SU-DHL-6 (cell line): ENCODE data around the gene ATRIP.

Experiments used
- H2AFZ ChIP-seq: fragments of 200-600 bp; sonication (generic); 2 replicates; pipeline ENCODE4 v1.6.1; 2014; ENCODE audit warnings: low read depth, mild to moderate bottlenecking, moderate library complexity, mixed read lengths, antibody characterized with exemption, low read length; ENCODE audit not compliant: severe bottlenecking
- H3F3A ChIP-seq: fragments of 200-600 bp; shearing (Covaris generic); 2 replicates; pipeline ENCODE4 v1.6.0; 2016; ENCODE audit warnings: antibody characterized with exemption, mild to moderate bottlenecking; ENCODE audit not compliant: insufficient read depth
- H3K27ac ChIP-seq: fragments of 200-600 bp; sonication (generic); 2 replicates; pipeline ENCODE4 v1.5.1; 2016; ENCODE audit warnings: low read depth, mild to moderate bottlenecking, low read length, moderate library complexity, mixed read lengths
- H3K27me3 ChIP-seq: fragments of 200-600 bp; sonication (generic), shearing (Covaris generic); 2 replicates; pipeline ENCODE4 v1.6.0; 2014; ENCODE audit warnings: mild to moderate bottlenecking, low read length
- H3K36me3 ChIP-seq: fragments of 200-600 bp; sonication (generic); 2 replicates; pipeline ENCODE4 v1.6.1; 2014; ENCODE audit warnings: mild to moderate bottlenecking, low read length, mixed read lengths
- H3K4me2 ChIP-seq: fragments of 300-600, 200-600 bp; shearing (Covaris generic), sonication (generic); 2 replicates; pipeline ENCODE4 v1.6.0; 2014; ENCODE audit warnings: low read length, low read depth, mild to moderate bottlenecking; ENCODE audit not compliant: poor library complexity, severe bottlenecking
- H3K4me3 ChIP-seq: fragments of 200-600 bp; sonication (generic); 2 replicates; pipeline ENCODE4 v1.5.1; 2014; ENCODE audit warnings: antibody characterized with exemption, low read length, mild to moderate bottlenecking, mixed read lengths; ENCODE audit not compliant: insufficient read depth, poor library complexity, severe bottlenecking
- H3K79me2 ChIP-seq: fragments of 200-600 bp; sonication (generic); 2 replicates; pipeline ENCODE4 v1.6.1; 2014; ENCODE audit warnings: mild to moderate bottlenecking, low read length, moderate library complexity; ENCODE audit not compliant: insufficient read depth
- H3K9ac ChIP-seq: fragments of 200-600 bp; sonication (generic); 2 replicates; pipeline ENCODE4 v1.7.0; 2014; ENCODE audit warnings: mild to moderate bottlenecking, low read length
- H3K9me2 ChIP-seq: fragments of 200-600 bp; sonication (generic); replicated peaks from 2 replicates; pipeline ENCODE4 v1.6.1; 2014; ENCODE audit warnings: low read length; ENCODE audit not compliant: insufficient read depth
- H3K9me3 ChIP-seq: fragments of 200-600 bp; sonication (generic); 2 replicates; pipeline ENCODE4 v1.6.1; 2014; ENCODE audit warnings: low read length, mixed read lengths; ENCODE audit not compliant: insufficient read depth
- H4K20me1 ChIP-seq: fragments of 200-600 bp; sonication (generic); 2 replicates; pipeline ENCODE4 v1.6.1; 2014; ENCODE audit warnings: low read depth, mild to moderate bottlenecking, antibody characterized with exemption, low read length, moderate library complexity, mixed read lengths
- CTCF ChIP-seq: fragments of 200-600 bp; sonication (generic); IDR thresholded peaks from one replicate; pipeline ENCODE4 v1.5.1; 2017; ENCODE audit warnings: antibody characterized with exemption, mild to moderate bottlenecking, low read length, moderate library complexity; ENCODE audit not compliant: insufficient read depth, poor library complexity, severe bottlenecking
- EZH2phosphoT487 ChIP-seq: fragments of 200-600 bp; sonication (generic), shearing (Covaris generic); conservative IDR thresholded peaks from 2 replicates; pipeline ENCODE4 v1.6.1; 2018; ENCODE audit warnings: mild to moderate bottlenecking, antibody characterized with exemption, low read length, moderate library complexity, mixed read lengths

The ATRIP gene

GRCh38 chr3:48505968-48506504, 59.5 kb downstream of the ATRIP start:
- Histone ChIP-seq H3K9me3 (no peaks in the 10 kb centered on the region), H3K9ac (no peak overlapping the region), H3K36me3 (no peaks in the 10 kb centered on the region), H2AFZ (no peak overlapping the region), H3F3A (no peaks in the 10 kb centered on the region), H3K4me2 (no peak overlapping the region), H4K20me1 (no peaks in the 10 kb centered on the region), H3K27ac (no peak overlapping the region), H3K9me2 (no peaks in the 10 kb centered on the region), H3K79me2 (no peaks in the 10 kb centered on the region), H3K4me3 (no peak overlapping the region), H3K27me3 (no peaks in the 10 kb centered on the region)
- TF ChIP-seq CTCF (no peak), EZH2phosphoT487 (no peak)

GRCh38 chr3:48507256-48508061, 60.9 kb downstream of the ATRIP start:
- Histone ChIP-seq H2AFZ (no peak overlapping the region), H3K9me2 (no peaks in the 10 kb centered on the region), H3K4me3 (no peak overlapping the region), H3K4me2 (no peak overlapping the region), H3K27me3 (no peaks in the 10 kb centered on the region), H4K20me1 (no peaks in the 10 kb centered on the region), H3K27ac (no peak overlapping the region), H3K9ac (no peak overlapping the region), H3K36me3 (no peaks in the 10 kb centered on the region), H3K9me3 (no peaks in the 10 kb centered on the region), H3K79me2 (no peaks in the 10 kb centered on the region), H3F3A (no peaks in the 10 kb centered on the region)
- TF ChIP-seq EZH2phosphoT487 (no peak), CTCF (peak; percentile 42)

GRCh38 chr3:48511551-48511950, 65.0 kb downstream of the ATRIP start:
- H3K79me2 ChIP-seq = no peaks in the 10 kb centered on the region
- no peak overlapping the region for H3K27ac ChIP-seq
- no peaks in the 10 kb centered on the region for H4K20me1 ChIP-seq
- no peak overlapping the region for H3K4me2 ChIP-seq
- H3K9me2 ChIP-seq = no peaks in the 10 kb centered on the region
- no peaks in the 10 kb centered on the region for H3K27me3 ChIP-seq
- no peak overlapping the region for H2AFZ ChIP-seq
- TF ChIP-seq CTCF (no peak), EZH2phosphoT487 (no peak)
- no peaks in the 10 kb centered on the region for H3K9me3 ChIP-seq
- no peak overlapping the region for H3K4me3 ChIP-seq
- no peak overlapping the region for H3K9ac ChIP-seq
- no peaks in the 10 kb centered on the region for H3F3A ChIP-seq
- H3K36me3 ChIP-seq = no peaks in the 10 kb centered on the region
